ENCODE results near the gene UBE2C. TPM values are rescaled to one million over a fixed set of nuclear protein-coding genes. Genes with fewer than 3 reads are reported as not detected.

Gene UBE2C
- total RNA-seq, 4 donors from 2014 or later, result 0.45 to 5.8 (median 2.6) TPM; not detected in 1

GRCh38 chr20:45853484-45853883 lies 41.0 kb downstream of the UBE2C start:
- intact Hi-C loops (cut with DNase I), result no loop called here
- H3K4me3 ChIP-seq (replicated peaks in 1 of 3), result no peak overlapping the region
- 85 to 88% methylated on average over 2 of the region's 2 CpGs for WGBS, 2 donors

GRCh38 chr20:45857114-45857881 lies 44.9 kb downstream of the UBE2C start, which contains the start of the genes ACOT8 and ZSWIM3:
Gene ACOT8 (minus strand): TSS chr20:45857392. CDS start chr20:45857315, 77 bp downstream.
Gene ZSWIM3 (plus strand): TSS chr20:45857614. CDS start chr20:45857826, 212 bp downstream.
- H3K27me3 ChIP-seq, result no peaks in the 10 kb centered on the region
- H3K4me3 ChIP-seq (replicated peaks in 1 of 3), result peak within 1 kb of the TSS; percentile 25 to 86 (median 62)
- TF ChIP-seq CTCF (IDR thresholded peaks at IDR 0.05), result no peak
- TF ChIP-seq POLR2A (IDR thresholded peaks at IDR 0.05), result peak in 1 of 2 donors; percentile 87
- H3K4me1 ChIP-seq, result peaks cover 18 to 29% of the 10 kb centered on the region in 2 donors
- H3K9me3 ChIP-seq, result no peaks in the 10 kb centered on the region
- intact Hi-C loops (cut with DNase I), result no loop called here
- H3K36me3 ChIP-seq, result no peaks in the 10 kb centered on the region
- peak; percentile 95 to 96 for DNase-seq
- H3K27ac ChIP-seq, result peak within 1 kb of the TSS in 2 of 3 donors; percentile 74 to 80
- 0% methylated on average over 6 to 30 of the region's 36 CpGs for WGBS, 2 donors

More at GRCh38 chr20:45853484-45853883, 41.0 kb downstream of the UBE2C start:
- Histone ChIP-seq H3K27me3 (no peaks in the 10 kb centered on the region), H3K36me3 (peaks cover 0 to under 1% of the 10 kb centered on the region in 2 donors), H3K9me3 (no peaks in the 10 kb centered on the region), H3K27ac (no peak overlapping the region), H3K4me1 (peaks cover 18 to 29% of the 10 kb centered on the region in 2 donors)
- DNase-seq, result no peak
- TF ChIP-seq CTCF (IDR thresholded peaks at IDR 0.05), result no peak
- TF ChIP-seq POLR2A (IDR thresholded peaks at IDR 0.05), result no peak

- Histone ChIP-seq H3K36me3 (no peaks in the 10 kb centered on the region), H3K27ac (peak overlapping the region in 2 of 3 donors; percentile 74 to 80), H3K4me1 (peaks cover 18 to 29% of the 10 kb centered on the region in 2 donors), H3K4me3 (replicated peaks in 1 of 3) (peak overlapping the region in 2 of 3 donors; percentile 33 to 45), H3K27me3 (no peaks in the 10 kb centered on the region), H3K9me3 (no peaks in the 10 kb centered on the region)
- 17 to 30% methylated on average over 1 to 13 of the region's 13 CpGs for whole genome bisulfite sequencing, 2 donors
- intact Hi-C loops (cut with DNase I), result no loop called here
- TF ChIP-seq CTCF (IDR thresholded peaks at IDR 0.05) (no peak), POLR2A (IDR thresholded peaks at IDR 0.05) (no peak)
- DNase-seq, result no peak
Observed at GRCh38 chr20:45857882-45858216, 45.4 kb downstream of the UBE2C start.

GRCh38 chr20:45859916-45860315 lies 47.5 kb downstream of the UBE2C start:
- Histone ChIP-seq H3K4me1 (peaks cover 18 to 26% of the 10 kb centered on the region in 2 donors), H3K4me3 (replicated peaks in 1 of 3) (no peak overlapping the region), H3K27me3 (no peaks in the 10 kb centered on the region), H3K27ac (no peak overlapping the region), H3K9me3 (no peaks in the 10 kb centered on the region), H3K36me3 (no peaks in the 10 kb centered on the region)
- TF ChIP-seq CTCF (IDR thresholded peaks at IDR 0.05), result no peak
- no peak for TF ChIP-seq POLR2A (IDR thresholded peaks at IDR 0.05)
- 94 to 97% methylated on average over 5 of the region's 5 CpGs for WGBS, 2 donors
- intact Hi-C loops (cut with DNase I), result no loop called here
- DNase-seq, result no peak

Data from thyroid gland (tissue), 4 donors.